ENCODE measurements around the gene TARBP1.

Gene TARBP1
- total RNA-seq, result 19.3 to 108 (median 67.7) reads per million in 18 experiments

- DNase-seq, result peak; percentile 75 to 88
These were observed at the start of gene TARBP1 for GRCh38 chr1:234478481-234479309. Gene TARBP1, minus strand, starts transcription at chr1:234479179. Its CDS starts 76 bp downstream, at chr1:234479103.

DNA sequence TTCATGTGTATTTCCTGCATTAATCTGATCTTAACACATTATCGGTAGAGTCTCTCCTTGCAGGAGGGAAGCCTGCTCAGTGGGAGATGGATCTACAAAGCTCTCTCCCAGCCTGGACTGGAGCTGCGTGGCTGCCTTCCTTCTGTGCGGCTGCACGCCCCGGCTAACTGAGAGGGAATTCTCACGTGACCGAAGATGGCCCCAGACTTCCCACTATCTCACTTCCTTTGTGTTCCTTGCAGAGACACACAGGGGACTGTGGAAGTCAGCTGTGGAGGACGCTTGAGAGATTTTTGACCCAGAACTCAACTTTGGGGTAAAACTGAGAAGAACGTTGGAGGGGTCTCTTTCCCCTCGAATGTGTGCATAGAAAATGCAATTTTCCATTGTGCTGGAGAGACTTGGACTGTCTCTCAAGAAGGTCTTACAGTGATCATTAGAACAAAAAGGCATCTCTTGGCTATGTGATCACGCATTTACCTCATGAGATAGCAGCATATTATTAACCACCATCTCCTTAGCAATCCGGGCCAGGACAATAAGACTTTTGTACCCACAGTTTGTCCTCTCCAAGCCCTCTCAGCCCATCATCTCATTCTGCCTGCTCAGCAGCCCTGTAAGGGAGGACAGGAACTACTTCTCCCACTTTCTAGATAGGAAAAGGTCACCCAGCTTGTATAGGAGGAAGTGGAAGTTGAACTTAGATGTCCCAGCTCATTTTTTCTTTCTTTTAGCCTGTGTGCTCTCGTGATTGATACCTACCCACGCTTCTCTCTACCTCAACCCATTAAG is 49.3 kb upstream of the TARBP1 start:
- DNase-seq, result peak; percentile 64 to 74

DNA sequence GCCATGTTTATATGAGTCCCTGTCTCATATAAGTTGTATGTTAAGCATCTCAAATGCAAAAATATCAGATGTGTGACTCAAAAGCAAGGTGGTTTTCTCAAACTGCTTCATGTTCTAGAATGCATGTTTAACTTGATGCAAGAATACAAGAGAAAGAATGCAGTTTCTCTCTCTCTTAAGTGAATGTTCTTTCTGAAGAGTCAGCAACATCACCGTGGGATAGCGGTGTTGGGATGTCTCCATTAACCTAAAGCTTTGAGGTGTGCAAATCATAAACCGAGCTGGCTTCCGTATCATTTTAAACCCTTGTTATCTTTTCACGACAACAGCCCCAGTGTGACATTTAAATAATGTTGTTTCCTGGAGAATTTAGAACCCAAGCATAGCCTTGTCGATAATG is 48.4 kb upstream of the TARBP1 start:
- DNase-seq, result no peak

DNA sequence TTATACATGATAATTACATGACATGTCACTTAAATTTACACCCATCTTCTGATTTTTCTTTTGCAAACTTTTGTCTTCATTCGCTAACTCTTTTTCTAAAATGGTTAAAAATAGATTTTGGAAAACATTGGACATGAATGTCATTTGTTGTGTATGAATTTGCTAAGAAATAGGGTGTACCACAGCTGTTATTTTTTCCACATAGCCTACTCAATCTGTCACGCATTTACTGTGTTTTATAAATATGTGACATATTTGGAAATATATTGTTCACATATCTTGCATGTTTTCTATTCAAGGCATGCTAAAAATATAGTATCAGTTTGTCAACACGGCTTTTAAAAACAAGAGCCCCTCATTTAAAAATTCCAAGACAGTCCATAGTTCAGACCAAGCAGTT is 47.9 kb upstream of the TARBP1 start:
- no peak for DNase-seq

GRCh38 chr1:234525099-234525799 is 46.3 kb upstream of the TARBP1 start:
- DNase-seq, result peak in 1 of 2 donors; percentile 37

GRCh38 chr1:234521836-234522235 is 42.9 kb upstream of the TARBP1 start:
- DNase-seq, result no peak

GRCh38 chr1:234520908-234521817 is 42.2 kb upstream of the TARBP1 start:
- DNase-seq, result no peak

DNA sequence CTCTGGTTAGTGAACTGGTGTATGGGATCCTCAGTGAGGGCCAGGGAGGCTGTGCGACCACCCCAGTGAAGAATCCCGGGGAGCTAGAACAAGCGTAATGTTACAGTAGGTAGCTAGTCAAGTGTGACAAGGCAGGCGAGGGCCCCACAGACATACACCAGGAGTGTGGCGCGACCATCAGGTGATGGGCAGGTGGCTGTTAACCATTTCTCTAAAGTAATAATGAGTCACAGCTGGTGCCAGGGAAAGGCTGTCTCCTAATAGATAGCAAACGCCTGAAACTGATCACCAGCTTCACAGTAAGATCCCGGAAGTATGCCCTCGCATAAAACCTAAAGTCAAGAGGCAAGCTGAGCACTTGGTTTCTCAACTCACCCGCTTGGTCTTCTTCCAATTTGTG is 40.5 kb upstream of the TARBP1 start:
- no peak for DNase-seq

DNA sequence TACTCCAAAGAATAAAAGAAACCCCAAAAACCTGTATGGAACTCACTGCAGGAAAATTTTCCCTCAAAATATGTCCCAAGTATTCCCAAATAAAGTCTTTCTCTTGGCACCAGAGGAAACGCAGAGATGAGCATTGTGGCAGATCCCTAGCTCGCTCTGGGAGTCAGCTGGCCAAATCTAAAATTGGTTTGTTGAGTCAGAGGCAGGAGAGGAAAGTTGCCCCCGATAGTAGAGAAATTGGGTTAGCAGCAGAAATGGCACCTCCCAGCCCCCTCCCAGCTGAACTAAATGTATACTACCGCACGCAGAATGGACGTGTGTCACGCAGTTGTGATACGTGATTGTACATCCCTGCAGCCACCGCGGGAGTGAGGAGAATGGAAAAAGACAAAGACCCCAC is 39.9 kb upstream of the TARBP1 start:
- no peak for DNase-seq

- peak; percentile 41 to 47 for DNase-seq
These were observed 39.1 kb upstream of the TARBP1 start for GRCh38 chr1:234518086-234518485.

GRCh38 chr1:234517110-234517802 is 38.3 kb upstream of the TARBP1 start:
- peak in 1 of 2 donors; percentile 42 for DNase-seq

- peak in 1 of 2 donors; percentile 53 for DNase-seq
These were observed 36.9 kb upstream of the TARBP1 start for GRCh38 chr1:234515821-234516241.

DNA sequence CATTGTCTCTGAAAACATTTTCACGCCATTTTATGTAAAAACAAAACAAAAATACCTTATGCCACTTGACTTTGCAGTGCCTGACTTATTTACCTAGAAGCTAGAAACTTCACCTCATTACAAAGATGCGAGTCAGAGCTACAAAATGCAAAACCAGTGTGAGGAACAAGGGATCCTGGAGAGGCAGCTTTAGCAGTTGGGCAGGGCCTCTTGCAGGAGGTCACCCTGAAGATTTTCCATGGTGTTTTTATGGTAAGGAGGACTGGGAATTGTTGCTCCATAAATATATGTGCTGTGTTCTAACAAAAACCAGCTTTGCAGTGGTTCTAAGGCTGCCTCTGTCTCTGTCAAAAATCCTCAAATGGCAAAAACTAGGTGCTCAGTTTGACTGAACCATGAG is 36.4 kb upstream of the TARBP1 start:
- DNase-seq, result no peak

GRCh38 chr1:234512451-234512861 is 33.5 kb upstream of the TARBP1 start:
- peak; percentile 88 to 89 for DNase-seq

DNA sequence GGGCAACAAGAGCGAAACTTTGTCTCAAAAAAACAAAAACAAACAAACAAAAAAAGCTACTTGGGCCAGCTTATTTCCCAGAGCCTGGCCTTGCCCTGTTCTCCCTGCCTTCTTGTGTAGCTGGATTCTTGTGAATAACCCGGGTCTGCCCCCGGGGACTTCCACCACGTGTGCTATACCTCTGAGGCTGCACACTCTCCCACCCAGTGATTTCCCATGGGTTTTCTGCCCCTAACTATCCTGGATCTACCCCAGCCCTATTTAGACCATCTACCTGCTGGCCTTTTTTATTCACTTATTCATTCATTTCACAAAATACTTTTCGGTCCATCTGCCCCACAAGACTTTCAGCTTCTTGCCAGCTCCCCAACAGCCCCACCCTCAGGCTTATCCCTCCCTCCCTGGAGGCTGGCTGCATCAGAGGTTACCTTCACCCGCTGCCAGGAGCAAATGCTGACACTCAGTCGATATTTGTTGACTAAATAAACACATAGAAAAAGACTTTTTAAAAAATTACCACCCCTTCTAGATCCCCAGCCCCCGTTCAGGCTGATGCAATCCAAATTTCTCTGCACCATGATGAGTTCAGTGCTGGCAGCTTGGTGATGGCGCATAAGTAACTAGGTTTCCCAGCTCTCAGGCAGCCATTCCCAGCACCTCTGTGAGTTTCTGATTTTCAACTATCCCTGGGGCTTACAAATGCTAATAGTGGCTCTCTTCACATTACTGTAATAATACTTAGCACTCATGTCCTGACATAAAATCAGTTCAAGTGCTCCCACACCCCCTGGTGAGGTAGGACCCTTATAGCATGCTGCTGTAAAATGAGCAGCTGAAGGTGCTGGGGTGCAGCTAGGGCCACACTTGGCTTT is 30.7 kb upstream of the TARBP1 start:
- no peak for DNase-seq

GRCh38 chr1:234507626-234508387 is 28.8 kb upstream of the TARBP1 start:
- DNase-seq, result no peak

DNA sequence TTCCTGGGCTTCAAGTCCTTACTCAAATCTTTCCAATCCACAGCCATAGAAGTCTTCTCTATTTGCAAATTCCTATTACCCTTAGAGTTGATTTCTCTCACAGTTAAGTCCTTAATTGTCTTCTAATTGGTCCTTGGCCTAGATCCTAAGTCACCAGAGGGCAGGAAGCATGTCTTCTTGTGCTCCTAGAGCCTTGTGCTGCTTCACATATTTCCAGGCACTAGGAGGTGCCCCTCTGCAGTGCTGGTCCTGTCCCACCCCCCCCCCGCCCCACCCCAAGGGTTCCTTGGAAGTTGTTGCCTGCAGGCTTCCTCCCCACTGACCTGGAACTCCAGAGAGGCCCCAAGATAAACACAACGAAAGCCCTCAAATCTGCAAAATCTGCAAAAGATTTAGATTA is 28.1 kb upstream of the TARBP1 start:
- DNase-seq, result no peak

DNA sequence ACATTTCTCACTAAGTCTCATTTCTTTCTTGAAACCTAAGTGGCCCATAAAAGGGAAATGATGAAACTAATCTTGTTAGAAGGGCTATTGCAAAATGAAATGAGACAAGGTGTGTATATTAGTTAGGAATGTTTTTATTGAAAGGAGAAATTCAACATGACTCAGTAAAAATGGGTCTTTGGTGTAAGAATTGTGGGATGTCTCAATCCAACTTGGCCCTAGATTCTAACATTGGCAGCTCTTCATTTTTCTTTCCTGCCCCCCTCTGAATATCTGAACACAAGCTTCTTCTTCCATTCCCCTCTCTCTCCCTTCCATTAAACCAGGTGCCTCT is 26.8 kb upstream of the TARBP1 start:
- no peak for DNase-seq

- no peak for DNase-seq
These were observed 26.2 kb upstream of the TARBP1 start for GRCh38 chr1:234504969-234505768.

All from inflammatory macrophage (primary cell).